ENCODE measurements around the gene TMEM178A.

The TMEM178A gene

DNA sequence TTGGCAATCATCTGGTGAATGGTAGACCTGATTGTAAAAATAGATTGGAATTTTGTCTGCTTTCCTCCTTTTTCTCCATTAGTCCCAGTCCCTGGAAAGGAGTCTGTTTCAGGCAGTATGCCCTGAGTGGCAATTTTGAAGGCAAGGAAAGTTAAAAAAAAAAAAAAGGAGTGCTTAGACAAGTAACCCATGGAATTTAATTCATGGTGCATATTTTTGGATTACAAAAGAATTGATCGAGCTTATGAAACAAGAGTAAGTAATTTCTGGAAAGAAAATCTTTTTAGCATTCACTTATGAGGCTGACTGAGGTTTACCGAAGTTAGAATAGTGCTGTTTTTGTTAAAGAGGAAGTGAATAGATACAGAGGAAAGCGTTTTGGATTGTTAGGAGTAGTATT is 29.4 kb upstream of the TMEM178A start:
- no peak for DNase-seq (ENCODE audit: low read depth)
- no peak overlapping the region for H3K4me3 ChIP-seq (ENCODE audit: low read depth, low read length)
- TF ChIP-seq, protein P1, sequence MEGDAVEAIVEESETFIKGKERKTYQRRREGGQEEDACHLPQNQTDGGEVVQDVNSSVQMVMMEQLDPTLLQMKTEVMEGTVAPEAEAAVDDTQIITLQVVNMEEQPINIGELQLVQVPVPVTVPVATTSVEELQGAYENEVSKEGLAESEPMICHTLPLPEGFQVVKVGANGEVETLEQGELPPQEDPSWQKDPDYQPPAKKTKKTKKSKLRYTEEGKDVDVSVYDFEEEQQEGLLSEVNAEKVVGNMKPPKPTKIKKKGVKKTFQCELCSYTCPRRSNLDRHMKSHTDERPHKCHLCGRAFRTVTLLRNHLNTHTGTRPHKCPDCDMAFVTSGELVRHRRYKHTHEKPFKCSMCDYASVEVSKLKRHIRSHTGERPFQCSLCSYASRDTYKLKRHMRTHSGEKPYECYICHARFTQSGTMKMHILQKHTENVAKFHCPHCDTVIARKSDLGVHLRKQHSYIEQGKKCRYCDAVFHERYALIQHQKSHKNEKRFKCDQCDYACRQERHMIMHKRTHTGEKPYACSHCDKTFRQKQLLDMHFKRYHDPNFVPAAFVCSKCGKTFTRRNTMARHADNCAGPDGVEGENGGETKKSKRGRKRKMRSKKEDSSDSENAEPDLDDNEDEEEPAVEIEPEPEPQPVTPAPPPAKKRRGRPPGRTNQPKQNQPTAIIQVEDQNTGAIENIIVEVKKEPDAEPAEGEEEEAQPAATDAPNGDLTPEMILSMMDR (IDR thresholded peaks at IDR 0.05; ENCODE audit: low read depth, low read length, missing control alignments) = no peak

DNA sequence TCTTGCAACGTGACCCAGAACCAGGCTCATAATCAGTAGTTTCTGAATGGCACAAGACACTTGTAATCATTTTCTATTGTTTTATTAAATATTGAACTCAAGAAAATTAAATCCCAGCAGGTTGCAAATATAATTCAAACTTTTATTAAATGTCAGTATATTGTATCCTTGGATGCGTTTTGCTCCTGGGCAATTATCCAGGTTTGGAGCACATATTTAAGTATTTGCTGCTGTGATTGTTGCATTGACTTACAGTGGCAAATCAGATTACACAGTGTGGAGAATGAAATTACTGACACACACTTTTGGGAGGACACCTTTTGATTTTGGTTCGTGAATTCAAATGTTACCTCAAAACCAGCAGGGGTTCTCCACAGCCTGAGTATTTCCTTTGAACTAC is 27.1 kb upstream of the TMEM178A start:
- no peak for DNase-seq (ENCODE audit: low read depth)
- TF ChIP-seq, protein P1 (IDR thresholded peaks at IDR 0.05; ENCODE audit: low read depth, low read length, missing control alignments) = no peak
- no peak overlapping the region for H3K4me3 ChIP-seq (ENCODE audit: low read depth, low read length)

DNA sequence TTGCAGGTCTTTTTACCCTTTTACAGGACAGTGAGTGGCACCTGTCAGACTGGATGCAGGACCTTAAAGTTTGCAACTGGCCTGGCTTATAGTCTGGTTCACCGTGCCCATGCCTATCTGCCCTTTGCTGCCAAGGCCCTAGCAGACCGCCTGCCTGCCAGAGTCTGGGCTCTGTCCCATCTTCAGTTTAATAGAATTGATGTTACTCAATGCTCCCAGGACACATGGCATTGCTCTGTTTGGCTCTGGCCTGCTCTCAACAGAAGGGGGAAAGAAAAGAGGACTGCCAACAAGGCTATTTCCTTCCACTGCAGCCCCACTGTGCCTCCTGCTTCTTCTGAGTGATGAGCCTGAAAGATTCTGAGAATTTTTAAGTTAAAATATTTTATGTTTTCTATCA is 25.6 kb upstream of the TMEM178A start:
- DNase-seq (ENCODE audit: low read depth) = no peak

DNA sequence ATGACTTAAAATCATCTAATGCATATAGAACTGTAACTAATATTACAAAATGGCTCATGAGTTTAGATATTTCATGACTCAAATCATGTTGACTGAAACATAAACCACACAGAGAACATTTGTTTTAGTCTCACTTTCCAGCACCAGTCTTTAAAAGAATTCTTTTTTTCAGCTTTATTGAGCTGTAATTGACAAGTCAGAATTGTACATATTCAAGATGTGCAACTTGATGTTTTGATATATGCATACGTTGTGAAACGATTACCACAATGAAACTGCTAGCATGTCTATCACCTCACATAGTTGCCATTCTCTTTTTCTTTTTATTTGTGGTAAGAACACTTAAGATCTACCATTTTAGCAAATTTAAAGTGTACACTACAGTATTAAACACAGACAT is 25.0 kb upstream of the TMEM178A start:
- no peak overlapping the region for H3K4me3 ChIP-seq (ENCODE audit: low read depth, low read length)
- TF ChIP-seq, protein P1 (IDR thresholded peaks at IDR 0.05; ENCODE audit: low read depth, low read length, missing control alignments) = no peak
- no peak for DNase-seq (ENCODE audit: low read depth)

More for the DNA sequence above, 25.6 kb upstream of the TMEM178A start:
- TF ChIP-seq, protein P1 (IDR thresholded peaks at IDR 0.05; ENCODE audit: low read depth, low read length, missing control alignments) = no peak
- no peak overlapping the region for H3K4me3 ChIP-seq (ENCODE audit: low read depth, low read length)

DNA sequence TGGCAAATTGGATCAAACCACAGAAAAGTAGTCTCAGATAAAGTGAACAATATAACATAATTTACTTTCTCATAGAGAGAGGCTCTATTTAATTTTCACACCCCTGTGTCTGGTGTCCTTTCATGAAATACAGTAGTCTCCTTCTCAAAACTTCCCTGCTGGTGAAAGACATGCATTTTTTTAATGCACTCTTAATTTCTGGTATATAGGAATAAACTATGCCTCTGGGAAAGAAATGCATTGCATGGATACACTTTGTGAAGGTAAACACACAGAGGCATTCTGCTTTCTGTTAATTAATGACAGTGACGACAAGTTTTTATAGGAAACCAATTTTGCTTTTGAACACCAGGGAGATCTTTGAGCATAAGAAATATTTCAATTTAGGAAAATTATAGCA is 24.1 kb upstream of the TMEM178A start:
- no peak for DNase-seq (ENCODE audit: low read depth)
- H3K4me3 ChIP-seq (ENCODE audit: low read depth, low read length) = no peak overlapping the region
- TF ChIP-seq, protein P1 (IDR thresholded peaks at IDR 0.05; ENCODE audit: low read depth, low read length, missing control alignments) = no peak

DNA sequence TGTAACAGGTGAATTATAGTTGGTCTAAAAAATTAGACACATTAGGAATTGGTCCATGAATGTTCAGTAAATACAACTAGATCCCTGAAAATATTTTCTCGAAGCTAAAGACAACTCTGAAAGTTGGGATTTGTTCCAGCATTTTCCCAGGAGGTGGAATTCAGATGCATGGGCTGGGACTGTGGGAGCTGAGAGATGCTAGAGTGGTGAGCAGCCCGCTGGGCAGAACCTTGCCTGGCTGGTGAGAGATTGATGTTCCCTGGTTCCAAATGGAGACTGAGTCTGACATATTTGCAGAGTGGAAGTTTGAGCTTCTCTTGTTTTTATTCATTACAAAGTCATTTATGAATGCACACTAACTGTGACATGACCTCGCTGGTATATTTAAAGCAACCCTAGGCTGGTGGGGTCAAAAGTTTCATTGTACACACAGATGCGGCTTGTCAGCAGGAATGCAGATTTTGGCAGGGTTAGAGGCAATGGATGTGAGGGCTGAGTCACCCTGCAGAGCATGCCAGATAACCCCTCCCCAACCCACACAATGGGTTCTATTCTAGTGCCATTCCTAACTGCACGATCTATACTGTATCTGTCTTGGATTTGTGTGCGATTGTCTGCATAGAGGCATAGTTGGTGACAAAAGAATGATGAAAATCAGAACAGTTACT is 23.5 kb upstream of the TMEM178A start:
- no peak overlapping the region for H3K4me3 ChIP-seq (ENCODE audit: low read depth, low read length)
- no peak for DNase-seq (ENCODE audit: low read depth)
- TF ChIP-seq, protein P1 (IDR thresholded peaks at IDR 0.05; ENCODE audit: low read depth, low read length, missing control alignments) = no peak

DNA sequence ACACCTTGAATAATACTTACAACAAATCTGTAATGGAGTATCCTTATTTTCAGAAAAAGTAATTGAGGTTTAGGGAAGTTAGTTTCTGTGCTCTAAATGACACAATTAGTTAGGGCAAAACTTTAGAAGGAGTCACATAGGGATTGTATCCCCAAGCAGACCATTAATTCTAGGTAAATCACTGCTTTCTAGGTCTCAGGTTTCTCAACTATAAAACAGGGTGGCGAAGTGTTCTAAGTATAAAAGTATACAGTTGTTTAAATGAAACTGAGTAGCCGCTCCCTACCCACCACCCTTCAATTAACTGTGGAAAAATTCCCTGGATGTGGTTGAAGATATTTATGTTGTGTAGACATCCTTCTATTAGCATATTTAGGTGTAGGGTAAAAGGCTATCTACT is 19.9 kb upstream of the TMEM178A start:
- no peak for DNase-seq (ENCODE audit: low read depth)
- TF ChIP-seq, protein P1 (IDR thresholded peaks at IDR 0.05; ENCODE audit: low read depth, low read length, missing control alignments) = no peak
- H3K4me3 ChIP-seq (ENCODE audit: low read depth, low read length) = no peak overlapping the region

All from GM12864 (cell line).